CD14-positive monocyte (primary cell): ENCODE measurements around the gene CACNA1B. TPM values are rescaled to one million over a fixed set of nuclear protein-coding genes. Genes with fewer than 3 reads are reported as not detected.

ENCODE experiments used
- DNase-seq, 3 donors: peaks; one replicate each; pipeline ENCODE4 v3.0.0-alpha.2; 2011 to 2022
- H2AFZ ChIP-seq: 2 replicates; pipeline ENCODE4 v1.6.0; 2012; ENCODE audit warnings: mild to moderate bottlenecking, low read depth, low read length, inconsistent platforms; ENCODE audit not compliant: insufficient read depth, poor library complexity, severe bottlenecking
- H3K27ac ChIP-seq, 2 donors: 1 replicate in 1 of 2; 2 replicates in 1 of 2; pipeline ENCODE4 v1.5.1; 2012 to 2013; ENCODE audit warnings: low read length in 2 of 2, control low read depth in 1 of 2, inconsistent platforms in 1 of 2, low read depth in 1 of 2, mild to moderate bottlenecking in 1 of 2
- H3K27me3 ChIP-seq, 2 donors: one replicate each; pipeline versions ENCODE4 v1.6.0 to v1.6.1; 2011 to 2013; ENCODE audit warnings: low read length in 2 of 2; ENCODE audit not compliant: control insufficient read depth in 2 of 2, insufficient read depth in 2 of 2
- H3K36me3 ChIP-seq, 2 donors: replicated peaks in 1 of 2; 1 replicate in 1 of 2; 2 replicates in 1 of 2; pipeline versions ENCODE4 v1.5.1 to v1.6.1; 2012 to 2013; ENCODE audit warnings: low read length in 2 of 2, control low read depth in 1 of 2, inconsistent platforms in 1 of 2, mild to moderate bottlenecking in 1 of 2; ENCODE audit not compliant: insufficient read depth in 2 of 2, control insufficient read depth in 1 of 2
- H3K4me1 ChIP-seq, 2 donors: 1 replicate in 1 of 2; 2 replicates in 1 of 2; pipeline versions ENCODE4 v1.5.1 to v1.6.1; 2012 to 2013; ENCODE audit warnings: low read length in 2 of 2, control low read depth in 1 of 2, inconsistent platforms in 1 of 2, mild to moderate bottlenecking in 1 of 2, moderate library complexity in 1 of 2; ENCODE audit not compliant: insufficient read depth in 2 of 2, control insufficient read depth in 1 of 2
- H3K4me2 ChIP-seq: replicated peaks from 2 replicates; pipeline ENCODE3; 2012; ENCODE audit warnings: low read length, moderate library complexity, mild to moderate bottlenecking; ENCODE audit not compliant: poor library complexity, severe bottlenecking; ENCODE audit errors: extremely low read depth
- H3K4me3 ChIP-seq, 3 experiments: fragments of 200-600 bp in 1 of 3; sonication (generic) in 1 of 3; replicated peaks in 1 of 3; 1 replicate in 2 of 3; 2 replicates in 1 of 3; pipeline ENCODE4 v1.5.1; 2011 to 2013; ENCODE audit warnings: low read length in 3 of 3, mild to moderate bottlenecking in 3 of 3, control low read depth in 2 of 3, low read depth in 2 of 3, inconsistent platforms in 1 of 3, moderate library complexity in 1 of 3
- H3K79me2 ChIP-seq: 2 replicates; pipeline ENCODE4 v1.6.0; 2012; ENCODE audit warnings: mild to moderate bottlenecking, control low read depth, inconsistent platforms, low read length, moderate library complexity; ENCODE audit not compliant: insufficient read depth
- H3K9ac ChIP-seq: 2 replicates; pipeline ENCODE4 v1.6.0; 2017; ENCODE audit warnings: low read length, mild to moderate bottlenecking; ENCODE audit not compliant: insufficient read depth, poor library complexity, severe bottlenecking
- H3K9me3 ChIP-seq, 2 donors: replicated peaks in 1 of 2; 1 replicate in 1 of 2; 2 replicates in 1 of 2; pipeline versions ENCODE4 v1.5.1 to v1.6.1; 2012 to 2013; ENCODE audit warnings: low read length in 2 of 2, control low read depth in 1 of 2; ENCODE audit not compliant: control insufficient read depth in 1 of 2, insufficient read depth in 1 of 2
- H4K20me1 ChIP-seq: 2 replicates; pipeline ENCODE4 v1.6.0; 2012; ENCODE audit warnings: mild to moderate bottlenecking, low read length, control low read depth, moderate library complexity; ENCODE audit not compliant: insufficient read depth
- H3K27ac Mint-ChIP-seq, 7 donors: one replicate each; pipeline ENCODE4 v1.8.0; 2020; ENCODE audit warnings: mild to moderate bottlenecking in 7 of 7, mixed read lengths in 7 of 7, moderate library complexity in 6 of 7, inconsistent platforms in 2 of 7
- H3K27me3 Mint-ChIP-seq, 3 donors: one replicate each; pipeline ENCODE4 v1.8.0; 2021 to 2022; ENCODE audit warnings: low read depth in 3 of 3, mild to moderate bottlenecking in 3 of 3, mixed read lengths in 3 of 3, moderate library complexity in 3 of 3, inconsistent platforms in 1 of 3
- H3K36me3 Mint-ChIP-seq, 2 donors: one replicate each; pipeline ENCODE4 v1.8.0; 2020; ENCODE audit warnings: mixed read lengths in 2 of 2, inconsistent platforms in 1 of 2, mild to moderate bottlenecking in 1 of 2
- H3K4me1 Mint-ChIP-seq: one replicate; pipeline ENCODE4 v1.8.0; 2020; ENCODE audit warnings: mild to moderate bottlenecking, mixed read lengths
- H3K4me3 Mint-ChIP-seq, 2 donors: one replicate each; pipeline ENCODE4 v1.8.0; 2020; ENCODE audit warnings: mild to moderate bottlenecking in 2 of 2, mixed read lengths in 2 of 2, moderate library complexity in 1 of 2
- H3K9me3 Mint-ChIP-seq, 7 donors: one replicate each; pipeline ENCODE4 v1.8.0; 2020 to 2022; ENCODE audit warnings: mixed read lengths in 7 of 7, mild to moderate bottlenecking in 6 of 7, moderate library complexity in 6 of 7, inconsistent platforms in 2 of 7
- CTCF ChIP-seq: fragments of 200-600 bp; IDR thresholded peaks from one replicate; pipeline ENCODE4 v1.8.0; 2022; ENCODE audit warnings: antibody characterized with exemption, mild to moderate bottlenecking
- WGBS: methylation state at CpG from one replicate; pipeline ENCODE4 v1.1.5; 2013; ENCODE audit warnings: missing lambda C conversion rate; ENCODE audit not compliant: insufficient coverage; 5-methylcytosine and 5-hydroxymethylcytosine counted together
- intact Hi-C, 2 donors: fragments of 100-400 bp; cut with micrococcal nuclease; formaldehyde crosslinking; loops; one replicate each; pipeline versions ENCODE4 v1.15.0 to v1.15.1; 2023
- polyA plus RNA-seq, 3 donors: library from polyadenylated mRNA; depleted of rRNA in 1 of 3; unstranded in 2 of 3; stranded (reverse) in 1 of 3; fragments of 300-500 nt in 2 of 3; fragments of >200 nt in 1 of 3; fragmentation: Illumina TruSeq in 2 of 3; gene quantifications; 1 replicate in 2 of 3; 2 replicates in 1 of 3; pipeline ENCODE4 v1.2.3, GENCODE V29; 2012 to 2021

Gene CACNA1B
- polyA plus RNA-seq, 3 donors, result not detected

DNA sequence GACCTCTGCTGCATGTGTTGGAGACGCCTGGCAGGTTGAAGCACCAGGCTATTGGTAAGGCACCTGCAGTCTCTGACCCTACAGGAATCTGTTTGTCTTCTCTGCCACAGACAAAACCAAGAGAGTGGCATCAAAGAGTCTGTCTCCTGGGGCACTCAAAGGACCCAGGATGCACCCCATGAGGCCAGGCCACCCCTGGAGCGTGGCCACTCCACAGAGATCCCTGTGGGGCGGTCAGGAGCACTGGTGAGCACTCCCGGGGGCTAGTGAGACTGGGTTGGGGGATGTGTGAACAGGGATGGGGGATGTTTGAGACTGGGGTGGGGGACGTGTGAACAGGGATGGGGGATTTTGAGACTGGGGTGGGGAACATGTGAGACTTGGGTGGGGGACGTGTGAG, 240.3 kb downstream of the CACNA1B start:
- no peak overlapping the region for H3K4me2 ChIP-seq
- H3K4me3 ChIP-seq, result no peak overlapping the region
- no peak overlapping the region for H3K27ac Mint-ChIP-seq

GRCh38 chr9:138118601-138119071, 241.1 kb downstream of the CACNA1B start:
- 95% methylated on average over 14 of the region's 14 CpGs for WGBS
- Mint-ChIP-seq H3K4me3 (no peak overlapping the region), H3K4me1 (peaks cover 3% of the 10 kb centered on the region), H3K27me3 (peaks cover 3 to 6% (median 5%) of the 10 kb centered on the region in 3 donors), H3K9me3 (no peaks in the 10 kb centered on the region), H3K36me3 (no peaks in the 10 kb centered on the region), H3K27ac (no peak overlapping the region)
- Histone ChIP-seq H2AFZ (no peak overlapping the region), H3K9ac (no peak overlapping the region), H3K27me3 (no peaks in the 10 kb centered on the region), H3K36me3 (no peaks in the 10 kb centered on the region), H3K4me1 (no peaks in the 10 kb centered on the region), H3K4me2 (no peak overlapping the region), H3K27ac (no peak overlapping the region), H3K4me3 (no peak overlapping the region), H3K79me2 (no peaks in the 10 kb centered on the region), H4K20me1 (no peaks in the 10 kb centered on the region), H3K9me3 (no peaks in the 10 kb centered on the region)
- TF ChIP-seq CTCF, result no peak
- intact Hi-C loops, result no loop called here
- DNase-seq, result no peak

More for the DNA sequence above, 240.3 kb downstream of the CACNA1B start:
- H3K36me3 ChIP-seq, result no peaks in the 10 kb centered on the region
- no peak for DNase-seq
- H3K4me1 ChIP-seq, result no peaks in the 10 kb centered on the region
- H3K9me3 ChIP-seq, result no peaks in the 10 kb centered on the region
- WGBS, result 79% methylated on average over 6 of the region's 6 CpGs
- no peak overlapping the region for H2AFZ ChIP-seq
- no peaks in the 10 kb centered on the region for H3K27me3 ChIP-seq
- intact Hi-C loops, result no loop called here
- Mint-ChIP-seq H3K9me3 (no peaks in the 10 kb centered on the region), H3K27me3 (peaks cover 0 to 7% (median 4%) of the 10 kb centered on the region in 3 donors), H3K4me1 (peaks cover 3% of the 10 kb centered on the region), H3K4me3 (no peak overlapping the region), H3K36me3 (no peaks in the 10 kb centered on the region)
- no peaks in the 10 kb centered on the region for H4K20me1 ChIP-seq
- no peak overlapping the region for H3K9ac ChIP-seq
- TF ChIP-seq CTCF, result no peak
- no peak overlapping the region for H3K27ac ChIP-seq
- no peaks in the 10 kb centered on the region for H3K79me2 ChIP-seq
